GM18873 (cell line): ENCODE measurements around the gene DNAJC5.
"Not testable (repeated sequence)": the region's sequence is repeated elsewhere in the genome, so short reads cannot be mapped to it uniquely, and the experiment has no call there.

Experiments used
- ATAC-seq: cut with Tn5 transposase; IDR thresholded peaks from one replicate; pipeline ENCODE4 v1.9.1; 2021; ENCODE audit warnings: mild to moderate bottlenecking, moderate library complexity, moderate number of reproducible peaks; ENCODE audit not compliant: unreplicated experiment, low FRiP score

The DNAJC5 gene, protein sequence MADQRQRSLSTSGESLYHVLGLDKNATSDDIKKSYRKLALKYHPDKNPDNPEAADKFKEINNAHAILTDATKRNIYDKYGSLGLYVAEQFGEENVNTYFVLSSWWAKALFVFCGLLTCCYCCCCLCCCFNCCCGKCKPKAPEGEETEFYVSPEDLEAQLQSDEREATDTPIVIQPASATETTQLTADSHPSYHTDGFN

GRCh38 chr20:63894358-63895201, at the start of gene DNAJC5:
Gene DNAJC5, plus strand, starts transcription at chr20:63895126. Its CDS starts 33,220 bp downstream, at chr20:63928346.
- peak; percentile 70 for ATAC-seq

GRCh38 chr20:63846128-63846771, 48.7 kb upstream of the DNAJC5 start:
- no peak for ATAC-seq

DNA sequence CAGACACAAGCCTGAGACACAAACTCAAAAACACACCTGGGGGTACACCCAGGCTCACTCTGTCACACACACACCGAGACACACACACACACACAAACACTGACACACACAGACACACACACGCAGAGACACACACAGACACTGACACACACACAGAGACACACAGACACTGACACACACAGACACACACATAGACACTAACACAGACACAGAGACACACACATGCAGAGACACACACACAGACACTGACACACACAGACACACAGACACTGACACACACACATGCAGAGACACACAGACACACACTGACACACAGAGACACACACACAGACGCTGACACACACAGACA, 48.1 kb upstream of the DNAJC5 start:
- no peak for ATAC-seq

- no peak for ATAC-seq
Measured at GRCh38 chr20:63847237-63848002, 47.5 kb upstream of the DNAJC5 start.

DNA sequence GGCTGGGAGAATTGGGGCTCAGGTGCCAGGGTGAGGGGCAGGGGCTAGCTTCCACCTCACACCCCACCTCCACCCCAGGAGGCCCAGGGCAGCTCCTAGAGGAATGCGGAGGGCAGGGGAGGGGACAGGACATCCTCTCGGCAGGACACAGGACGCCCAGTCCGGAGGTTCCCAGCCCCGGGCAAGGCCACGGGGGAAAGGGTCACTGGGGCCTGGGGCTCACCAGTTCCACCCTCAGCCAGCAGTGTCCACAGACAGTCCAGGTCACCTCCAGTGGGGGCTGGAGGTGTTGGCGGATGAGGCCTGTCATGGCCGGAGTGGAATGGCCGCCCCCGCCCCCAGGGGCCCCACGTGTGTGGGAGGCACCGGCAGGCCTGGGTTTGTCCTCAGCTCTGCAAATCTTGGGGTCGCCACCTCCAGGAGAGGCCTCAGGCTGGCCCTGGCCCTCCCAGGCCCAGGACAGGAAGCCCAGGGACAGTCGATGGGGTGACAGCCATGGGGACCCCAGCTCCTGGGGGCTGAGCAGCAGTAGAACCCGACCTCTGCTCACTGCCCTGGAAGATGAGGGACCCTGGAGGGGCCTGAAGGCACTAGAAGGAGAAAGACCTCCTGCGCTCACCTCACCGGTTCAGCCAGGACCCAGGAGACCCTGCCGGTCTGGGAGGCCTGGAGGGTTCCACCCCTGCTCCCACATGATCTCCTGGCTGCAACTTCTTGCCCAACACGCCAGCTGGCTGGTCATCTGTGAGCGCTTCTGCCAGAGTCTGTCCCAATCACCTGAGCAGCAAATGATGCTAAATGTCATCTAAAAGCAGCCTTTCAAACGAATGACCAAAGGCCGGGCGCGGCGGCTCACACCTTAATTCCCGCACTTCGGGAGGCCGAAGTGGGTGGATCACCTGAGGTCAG, 46.7 kb upstream of the DNAJC5 start:
- no peak for ATAC-seq

GRCh38 chr20:63850689-63851547, 44.0 kb upstream of the DNAJC5 start:
- ATAC-seq, result peak; percentile 78

DNA sequence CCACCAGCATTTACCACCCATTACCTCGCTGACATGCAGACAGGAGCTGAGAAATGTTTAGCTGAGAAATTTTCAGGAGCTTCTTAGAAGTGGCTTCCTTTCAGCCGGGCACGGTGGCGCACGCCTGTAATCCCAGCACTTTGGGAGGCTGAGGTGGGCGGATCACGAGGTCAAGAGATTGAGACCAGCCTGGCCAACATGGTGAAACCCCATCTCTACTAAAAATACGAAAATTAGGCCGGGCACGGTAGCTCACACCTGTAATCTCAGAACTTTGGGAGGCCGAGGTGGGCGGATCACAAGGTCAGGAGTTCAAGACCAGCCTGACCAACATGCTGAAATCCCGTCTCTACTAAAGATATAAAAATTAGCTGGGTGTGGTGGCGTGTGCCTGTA, 43.4 kb upstream of the DNAJC5 start:
- ATAC-seq, result not testable (repeated sequence)

DNA sequence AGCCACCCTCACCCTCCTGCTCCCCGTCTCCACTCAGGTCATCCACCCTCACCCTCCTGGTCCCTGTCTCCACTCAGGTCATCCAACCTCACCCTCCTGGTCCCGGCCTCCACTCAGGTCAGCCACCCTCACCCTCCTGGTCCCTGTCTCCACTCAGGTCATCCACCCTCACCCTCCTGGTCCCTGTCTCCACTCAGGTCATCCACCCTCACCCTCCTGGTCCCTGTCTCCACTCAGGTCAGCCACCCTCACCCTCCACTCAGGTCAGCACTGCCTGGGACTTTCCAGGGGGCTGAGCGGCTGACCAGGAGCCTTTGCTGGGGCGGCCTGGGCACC, 41.2 kb upstream of the DNAJC5 start:
- not testable (repeated sequence) for ATAC-seq

GRCh38 chr20:63854069-63854765, 40.7 kb upstream of the DNAJC5 start:
- ATAC-seq, result no peak

GRCh38 chr20:63854766-63855362, 40.1 kb upstream of the DNAJC5 start:
- no peak for ATAC-seq

DNA sequence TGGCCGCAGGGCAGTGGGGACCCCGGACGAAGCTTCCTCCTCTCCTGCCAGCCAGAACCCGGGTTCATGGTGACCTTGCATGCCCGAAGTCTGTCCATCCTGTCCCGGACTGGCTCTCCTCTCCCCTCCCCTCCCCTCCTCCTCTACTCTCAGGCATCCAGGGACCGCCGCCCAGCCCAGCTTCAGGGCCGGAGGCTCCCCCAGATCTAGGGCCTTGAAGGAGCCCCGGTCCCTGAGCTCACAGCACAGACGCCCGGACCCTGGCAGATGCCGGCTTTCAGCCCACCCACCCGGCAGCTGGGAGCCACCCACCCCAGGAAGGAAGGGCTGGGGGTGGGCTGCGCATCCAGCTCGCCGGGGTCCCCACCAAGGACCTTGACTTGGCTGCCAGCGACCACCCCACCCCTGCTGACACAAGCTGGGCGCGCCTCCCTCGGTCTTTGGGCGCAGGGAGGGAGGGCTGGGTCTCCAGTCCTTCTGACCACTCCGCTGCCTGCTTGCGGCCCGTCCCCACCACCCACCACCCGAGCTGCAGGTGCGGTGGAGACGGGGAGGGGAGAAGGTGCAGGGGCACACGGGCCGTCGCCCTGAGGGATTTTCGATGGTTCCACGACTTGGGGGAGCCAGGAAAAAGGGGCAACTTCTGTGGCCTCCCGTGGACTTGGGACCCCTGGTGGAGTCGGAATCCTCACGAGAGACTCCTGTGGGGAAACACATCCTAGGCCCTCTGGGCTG, 39.4 kb upstream of the DNAJC5 start:
- ATAC-seq, result no peak

DNA sequence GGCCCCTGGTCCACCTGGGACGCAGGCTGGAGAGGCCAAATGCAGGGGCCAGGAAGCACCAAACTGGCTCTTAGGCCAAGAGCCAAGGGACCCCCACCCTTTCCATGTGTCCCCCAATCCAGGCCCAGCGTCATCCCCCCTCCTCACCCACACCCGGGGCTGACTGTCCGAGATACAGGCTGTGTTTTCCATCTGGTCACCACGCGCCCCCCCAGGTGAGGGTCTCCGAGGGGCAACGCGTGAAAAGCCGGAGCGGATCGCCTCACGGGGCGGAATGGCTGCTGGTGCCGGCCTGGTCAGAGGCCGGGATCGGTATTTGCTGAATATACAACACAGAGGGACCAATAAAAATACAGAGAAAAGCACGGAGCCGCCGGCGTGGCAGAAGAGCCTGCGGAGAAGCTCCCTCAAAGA, 38.8 kb upstream of the DNAJC5 start:
- ATAC-seq, result no peak

- no peak for ATAC-seq
Measured at GRCh38 chr20:63857764-63858392, 37.0 kb upstream of the DNAJC5 start.

- no peak for ATAC-seq
Measured at GRCh38 chr20:63858393-63859165, 36.3 kb upstream of the DNAJC5 start.

DNA sequence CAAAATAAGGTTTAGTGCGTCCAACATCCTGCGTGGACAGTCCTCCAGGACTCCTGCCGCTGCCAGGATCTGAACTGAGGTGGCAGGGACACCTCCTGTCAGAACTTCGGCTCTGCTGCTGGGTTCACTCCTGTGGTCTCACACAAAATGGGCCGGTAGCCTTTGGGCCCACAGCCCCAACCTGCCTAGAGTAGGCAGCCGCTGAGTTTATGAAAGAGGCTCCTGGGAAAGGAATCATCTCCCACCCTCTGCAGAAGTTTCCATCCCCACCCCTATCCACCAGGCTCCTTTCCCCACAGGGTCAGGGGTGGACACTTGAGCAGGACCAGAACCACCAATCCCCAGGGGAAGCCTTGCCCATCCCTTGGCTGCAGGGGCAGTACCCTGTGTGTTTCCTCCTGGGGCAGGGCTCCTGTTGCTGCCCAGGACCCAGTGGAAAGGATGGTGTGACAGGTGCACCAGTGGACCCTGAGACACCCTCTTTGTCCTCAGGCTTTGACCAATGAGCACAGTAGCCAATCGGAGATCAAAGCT, 35.7 kb upstream of the DNAJC5 start:
- ATAC-seq, result no peak
